WI38 (cell line): ENCODE results near the gene CBLC.

ENCODE experiments used
- H3K4me3 ChIP-seq: 2 replicates; pipeline ENCODE4 v1.5.1; 2011; ENCODE audit warnings: low read depth, mild to moderate bottlenecking, control low read depth, low read length
- CTCF ChIP-seq: IDR thresholded peaks from 2 replicates; pipeline ENCODE4 v1.5.1; 2012; ENCODE audit warnings: low read depth, mild to moderate bottlenecking, control low read depth, low read length

The CBLC gene

GRCh38 chr19:44810234-44811121 lies 32.8 kb downstream of the CBLC start:
- no peak overlapping the region for H3K4me3 ChIP-seq

GRCh38 chr19:44811122-44811419 lies 33.4 kb downstream of the CBLC start:
- H3K4me3 ChIP-seq: no peak overlapping the region
- no peak for TF ChIP-seq CTCF

More at GRCh38 chr19:44810234-44811121, 32.8 kb downstream of the CBLC start:
- no peak for TF ChIP-seq CTCF

- no peak for TF ChIP-seq CTCF
- no peak overlapping the region for H3K4me3 ChIP-seq
Measured at GRCh38 chr19:44812142-44812718, 34.5 kb downstream of the CBLC start.

GRCh38 chr19:44813070-44813840 lies 35.6 kb downstream of the CBLC start:
- TF ChIP-seq CTCF: no peak

GRCh38 chr19:44813841-44814470 lies 36.3 kb downstream of the CBLC start:
- TF ChIP-seq CTCF: no peak
- no peak overlapping the region for H3K4me3 ChIP-seq

More at GRCh38 chr19:44813070-44813840, 35.6 kb downstream of the CBLC start:
- no peak overlapping the region for H3K4me3 ChIP-seq

- TF ChIP-seq CTCF: no peak
- H3K4me3 ChIP-seq: no peak overlapping the region
Measured at GRCh38 chr19:44814517-44814916, 36.8 kb downstream of the CBLC start.
